Nephron progenitor cell (in vitro differentiated cells): Measurements from ENCODE around the gene CAPZA1.

ENCODE experiments used
- DNase-seq: peaks from one replicate; pipeline ENCODE4 v3.0.0; 2021
- H3K27ac Mint-ChIP-seq: 2 replicates; pipeline ENCODE4 v1.8.0; 2021; ENCODE audit warnings: mild to moderate bottlenecking, moderate library complexity, mixed read lengths
- H3K27me3 Mint-ChIP-seq: 2 replicates; pipeline ENCODE4 v1.8.0; 2021; ENCODE audit warnings: mild to moderate bottlenecking, low read depth, mixed read lengths; ENCODE audit not compliant: poor library complexity
- H3K36me3 Mint-ChIP-seq: 2 replicates; pipeline ENCODE4 v1.8.0; 2021; ENCODE audit warnings: low read depth, mixed read lengths
- H3K4me1 Mint-ChIP-seq: 2 replicates; pipeline ENCODE4 v1.8.0; 2021; ENCODE audit warnings: mixed read lengths
- H3K4me3 Mint-ChIP-seq: 2 replicates; pipeline ENCODE4 v1.8.0; 2021; ENCODE audit warnings: mild to moderate bottlenecking, moderate library complexity, mixed read lengths
- H3K9me3 Mint-ChIP-seq: 2 replicates; pipeline ENCODE4 v1.8.0; 2021; ENCODE audit warnings: mild to moderate bottlenecking, moderate library complexity, mixed read lengths
- TF ChIP-seq, protein P1 (sequence below): fragments of 200-600 bp; sonication (generic); IDR thresholded peaks from 2 replicates; pipeline ENCODE4 v1.5.0; 2021; ENCODE audit warnings: antibody characterized with exemption

The CAPZA1 gene

DNA sequence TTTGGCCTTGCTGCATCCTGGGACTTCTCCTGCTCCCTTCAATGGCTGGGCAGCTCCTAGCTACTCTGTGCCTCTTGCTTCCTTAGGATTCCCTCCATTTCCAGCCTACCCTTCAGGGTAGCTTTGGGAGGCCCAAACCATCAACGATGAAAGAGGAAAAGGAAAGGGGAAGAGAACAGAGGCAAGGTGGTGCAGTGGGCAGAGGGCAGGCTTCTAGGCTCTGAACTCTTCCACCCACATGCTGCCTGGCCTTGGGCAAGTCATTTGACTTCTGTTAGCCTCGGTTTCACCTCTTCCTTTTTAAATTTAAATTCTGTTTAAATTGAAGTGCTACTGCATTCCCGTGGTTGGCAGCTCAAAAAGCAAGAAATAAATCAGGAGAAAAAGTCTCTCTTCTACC lies 101.2 kb downstream of the CAPZA1 start:
- H3K36me3 Mint-ChIP-seq = no peaks in the 10 kb centered on the region
- no peak overlapping the region for H3K4me3 Mint-ChIP-seq
- H3K27me3 Mint-ChIP-seq = peaks cover 49% of the 10 kb centered on the region
- TF ChIP-seq, protein P1, sequence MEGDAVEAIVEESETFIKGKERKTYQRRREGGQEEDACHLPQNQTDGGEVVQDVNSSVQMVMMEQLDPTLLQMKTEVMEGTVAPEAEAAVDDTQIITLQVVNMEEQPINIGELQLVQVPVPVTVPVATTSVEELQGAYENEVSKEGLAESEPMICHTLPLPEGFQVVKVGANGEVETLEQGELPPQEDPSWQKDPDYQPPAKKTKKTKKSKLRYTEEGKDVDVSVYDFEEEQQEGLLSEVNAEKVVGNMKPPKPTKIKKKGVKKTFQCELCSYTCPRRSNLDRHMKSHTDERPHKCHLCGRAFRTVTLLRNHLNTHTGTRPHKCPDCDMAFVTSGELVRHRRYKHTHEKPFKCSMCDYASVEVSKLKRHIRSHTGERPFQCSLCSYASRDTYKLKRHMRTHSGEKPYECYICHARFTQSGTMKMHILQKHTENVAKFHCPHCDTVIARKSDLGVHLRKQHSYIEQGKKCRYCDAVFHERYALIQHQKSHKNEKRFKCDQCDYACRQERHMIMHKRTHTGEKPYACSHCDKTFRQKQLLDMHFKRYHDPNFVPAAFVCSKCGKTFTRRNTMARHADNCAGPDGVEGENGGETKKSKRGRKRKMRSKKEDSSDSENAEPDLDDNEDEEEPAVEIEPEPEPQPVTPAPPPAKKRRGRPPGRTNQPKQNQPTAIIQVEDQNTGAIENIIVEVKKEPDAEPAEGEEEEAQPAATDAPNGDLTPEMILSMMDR = no peak
- H3K9me3 Mint-ChIP-seq = no peaks in the 10 kb centered on the region
- peaks cover 46% of the 10 kb centered on the region for H3K4me1 Mint-ChIP-seq
- H3K27ac Mint-ChIP-seq = no peak overlapping the region
- no peak for DNase-seq
